NB4 (cell line): ENCODE data around the gene LGALS9.

Experiments
- DNase-seq: peaks from one replicate; pipeline ENCODE4 v3.0.0; 2010; ENCODE audit warnings: low read depth
- H3K4me3 ChIP-seq: one replicate; pipeline ENCODE4 v1.5.1; 2011; ENCODE audit warnings: mild to moderate bottlenecking, low read depth, low read length, moderate library complexity
- MYC ChIP-seq: IDR thresholded peaks from 2 replicates; pipeline ENCODE4 v1.6.1; 2011; ENCODE audit warnings: low read depth, low read length
- POLR2A ChIP-seq: IDR thresholded peaks from 2 replicates; pipeline ENCODE4 v1.6.1; 2011; ENCODE audit warnings: mild to moderate bottlenecking; ENCODE audit not compliant: insufficient read length; ENCODE audit errors: extremely low read depth
- TF ChIP-seq, protein P1 (sequence below): IDR thresholded peaks from 2 replicates; pipeline ENCODE4 v1.6.1; 2011; ENCODE audit warnings: low read depth, low read length
- TF ChIP-seq, protein P2 (sequence below): IDR thresholded peaks from one replicate; pipeline ENCODE4 v1.5.1; 2012; ENCODE audit warnings: low read depth, low read length

Gene LGALS9

DNA sequence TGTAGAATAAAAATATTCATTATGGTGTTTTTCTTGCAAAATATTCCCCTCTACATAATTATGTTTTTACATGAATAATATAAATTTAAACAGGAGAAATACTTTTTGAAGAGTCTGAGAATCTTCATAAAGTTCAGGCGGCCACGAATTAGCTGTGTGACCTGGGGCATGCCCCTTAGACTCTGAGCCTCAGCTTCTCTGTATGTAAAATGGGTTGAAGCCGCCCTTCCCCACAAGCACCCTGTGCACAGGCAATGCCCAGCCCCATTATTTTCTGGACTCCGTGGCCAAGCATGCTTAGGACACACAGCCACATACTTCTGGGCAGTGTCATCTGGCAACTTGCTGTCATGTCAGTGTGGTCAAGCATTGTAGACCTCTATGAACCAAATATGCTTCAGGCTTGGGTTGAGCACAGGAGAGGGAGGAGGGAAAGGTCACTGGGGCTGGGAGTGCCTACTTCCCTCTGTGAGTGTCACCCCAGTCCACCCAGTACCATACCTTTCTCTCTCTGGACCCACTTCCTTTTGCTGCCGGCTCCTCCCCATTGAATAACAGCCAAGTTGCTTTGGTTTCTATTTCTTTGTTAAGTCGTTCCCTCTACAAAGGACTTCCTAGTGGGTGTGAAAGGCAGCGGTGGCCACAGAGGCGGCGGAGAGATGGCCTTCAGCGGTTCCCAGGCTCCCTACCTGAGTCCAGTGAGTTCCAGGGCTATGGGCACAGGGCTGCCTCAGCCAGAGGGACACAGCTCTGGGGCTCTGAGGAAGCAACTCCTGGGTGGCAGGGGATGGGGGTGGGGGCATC, at the start of gene LGALS9:
LGALS9 (plus strand) TSS at position 582 of the 804 bp plus-strand sequence; CDS start at position 660, 78 bp downstream.
- peak within 1 kb of the TSS; percentile 9 for H3K4me3 ChIP-seq
- DNase-seq = peak; percentile 62
- TF ChIP-seq POLR2A (no peak), MYC (no peak)
- TF ChIP-seq, protein P1, sequence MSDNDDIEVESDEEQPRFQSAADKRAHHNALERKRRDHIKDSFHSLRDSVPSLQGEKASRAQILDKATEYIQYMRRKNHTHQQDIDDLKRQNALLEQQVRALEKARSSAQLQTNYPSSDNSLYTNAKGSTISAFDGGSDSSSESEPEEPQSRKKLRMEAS = no peak
- TF ChIP-seq, protein P2, sequence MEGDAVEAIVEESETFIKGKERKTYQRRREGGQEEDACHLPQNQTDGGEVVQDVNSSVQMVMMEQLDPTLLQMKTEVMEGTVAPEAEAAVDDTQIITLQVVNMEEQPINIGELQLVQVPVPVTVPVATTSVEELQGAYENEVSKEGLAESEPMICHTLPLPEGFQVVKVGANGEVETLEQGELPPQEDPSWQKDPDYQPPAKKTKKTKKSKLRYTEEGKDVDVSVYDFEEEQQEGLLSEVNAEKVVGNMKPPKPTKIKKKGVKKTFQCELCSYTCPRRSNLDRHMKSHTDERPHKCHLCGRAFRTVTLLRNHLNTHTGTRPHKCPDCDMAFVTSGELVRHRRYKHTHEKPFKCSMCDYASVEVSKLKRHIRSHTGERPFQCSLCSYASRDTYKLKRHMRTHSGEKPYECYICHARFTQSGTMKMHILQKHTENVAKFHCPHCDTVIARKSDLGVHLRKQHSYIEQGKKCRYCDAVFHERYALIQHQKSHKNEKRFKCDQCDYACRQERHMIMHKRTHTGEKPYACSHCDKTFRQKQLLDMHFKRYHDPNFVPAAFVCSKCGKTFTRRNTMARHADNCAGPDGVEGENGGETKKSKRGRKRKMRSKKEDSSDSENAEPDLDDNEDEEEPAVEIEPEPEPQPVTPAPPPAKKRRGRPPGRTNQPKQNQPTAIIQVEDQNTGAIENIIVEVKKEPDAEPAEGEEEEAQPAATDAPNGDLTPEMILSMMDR = no peak

DNA sequence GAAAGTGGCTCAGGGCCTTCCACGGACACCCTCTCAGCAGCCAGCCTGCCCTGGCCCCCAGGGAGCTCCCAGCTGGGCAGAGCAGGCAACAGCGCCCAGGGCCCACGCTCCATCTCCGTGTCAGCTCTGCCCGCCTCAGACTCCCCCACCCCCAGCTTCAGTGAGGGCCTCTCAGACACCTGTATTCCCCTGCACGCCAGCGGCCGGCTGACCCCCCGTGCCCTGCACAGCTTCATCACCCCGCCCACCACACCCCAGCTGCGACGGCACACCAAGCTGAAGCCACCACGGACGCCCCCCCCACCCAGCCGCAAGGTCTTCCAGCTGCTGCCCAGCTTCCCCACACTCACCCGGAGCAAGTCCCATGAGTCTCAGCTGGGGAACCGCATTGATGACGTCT, 48.3 kb upstream of the LGALS9 start:
- TF ChIP-seq, protein P1 = no peak
- TF ChIP-seq, protein P2 = no peak
- TF ChIP-seq MYC (no peak), POLR2A (no peak)
- no peak for DNase-seq
- no peak overlapping the region for H3K4me3 ChIP-seq

DNA sequence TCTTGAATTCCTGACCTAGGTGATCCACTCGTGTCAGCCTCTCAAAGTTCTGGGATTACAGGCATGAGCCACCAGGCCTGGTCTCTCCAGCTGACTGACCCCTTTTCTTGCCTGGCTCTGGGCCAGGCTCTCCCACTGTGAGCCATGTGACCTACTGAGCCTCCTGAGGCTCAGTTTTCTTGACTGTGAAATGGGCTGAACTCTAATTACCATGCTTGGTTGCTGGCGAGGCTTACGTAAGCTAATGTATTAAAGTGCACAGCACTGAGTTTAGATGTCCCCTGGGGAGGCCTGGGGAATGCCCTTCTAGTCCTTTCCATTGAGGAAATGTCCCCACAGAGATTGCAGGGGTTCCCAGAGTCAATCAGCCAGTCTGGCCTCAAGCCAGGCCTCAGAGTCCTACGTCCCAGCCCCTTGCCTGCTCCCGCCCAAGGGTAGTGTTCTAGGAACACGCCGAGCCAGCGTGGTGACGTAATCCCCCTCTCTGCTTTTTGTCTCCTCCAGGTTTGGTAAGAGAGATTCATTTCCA, 45.8 kb upstream of the LGALS9 start:
- no peak for TF ChIP-seq MYC
- TF ChIP-seq, protein P1 = no peak
- TF ChIP-seq, protein P2 = no peak
- no peak for TF ChIP-seq POLR2A
- H3K4me3 ChIP-seq = no peak overlapping the region
- DNase-seq = no peak

DNA sequence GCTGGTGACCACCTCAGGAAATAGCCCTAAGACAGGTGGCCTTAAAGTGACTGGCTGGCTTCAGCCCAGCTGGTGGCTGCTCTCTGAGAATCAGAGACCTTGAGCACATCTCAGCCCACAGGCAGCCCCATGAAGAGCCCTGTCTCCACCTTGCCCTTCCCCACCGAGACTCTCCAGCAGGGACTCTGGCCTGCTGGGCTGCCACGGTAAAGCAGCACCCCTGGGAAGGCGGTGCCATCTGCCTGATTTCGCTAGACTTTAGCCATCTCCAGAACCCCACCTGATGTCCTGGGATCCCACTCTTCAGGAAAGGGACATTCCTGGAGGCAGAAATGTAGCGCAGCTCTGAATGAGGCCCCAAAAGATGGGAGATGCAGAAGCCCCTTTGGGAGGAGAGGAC, 45.2 kb upstream of the LGALS9 start:
- TF ChIP-seq, protein P1 = no peak
- TF ChIP-seq POLR2A (no peak), MYC (no peak)
- TF ChIP-seq, protein P2 = no peak
- no peak overlapping the region for H3K4me3 ChIP-seq
- DNase-seq = no peak

DNA sequence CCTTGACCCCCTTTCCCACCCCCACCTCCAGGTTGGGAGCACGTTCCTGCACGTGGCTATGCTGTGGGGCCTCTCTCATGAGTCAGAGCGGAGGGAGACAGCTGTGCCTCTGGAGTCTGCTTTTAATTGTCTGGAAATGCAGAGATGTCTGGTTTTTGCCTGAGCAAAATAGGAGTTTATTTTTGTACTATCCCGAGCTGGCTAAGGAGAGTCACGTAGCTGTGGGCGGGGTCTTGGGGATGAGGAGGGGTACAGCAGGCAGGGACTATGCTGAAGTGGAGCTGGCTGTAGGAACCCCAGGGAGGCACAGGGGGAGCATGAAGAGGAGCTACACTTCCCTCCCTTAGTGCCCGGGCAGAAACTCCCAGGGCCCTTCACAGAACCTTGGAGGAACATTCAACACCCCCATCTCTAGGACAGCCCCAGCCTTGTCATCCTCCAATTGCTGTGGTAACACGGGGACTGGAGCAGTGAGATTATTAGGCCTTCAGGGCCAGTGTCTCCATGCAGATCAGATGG, 44.7 kb upstream of the LGALS9 start:
- TF ChIP-seq, protein P1 = no peak
- no peak for TF ChIP-seq MYC
- TF ChIP-seq, protein P2 = no peak
- no peak for TF ChIP-seq POLR2A
- no peak for DNase-seq

More for the DNA sequence above, 44.7 kb upstream of the LGALS9 start:
- H3K4me3 ChIP-seq = no peak overlapping the region
